K562 (cell line): ENCODE data around the gene ERCC2. TPM values are rescaled to one million over a fixed set of nuclear protein-coding genes. Genes with fewer than 3 reads are reported as not detected.
A peak's percentile ranks its signal among the peaks of the same experiment; 100 is the strongest.

Source experiments
- ATAC-seq: fragments of 200-7000 bp; cut with Tn5 transposase; 3 replicates; pipeline ENCODE4 v1.9.1; 2020; ENCODE audit warnings: moderate library complexity
- BruUV-seq: library from RNA; stranded (reverse); fragments of 400-500 nt; replicated peaks from 2 replicates; lab custom pipeline; 2021; lab: Mats Ljungman, UMichigan
- CTCF ChIA-PET: fragments of 300-600 bp; formaldehyde crosslinking; extraction: SDS; loops from one replicate; lab custom pipeline; 2021; ENCODE audit warnings: low intra/inter-chr PET ratio; lab: Yijun Ruan, JAX
- POLR2A ChIA-PET: fragments of 300-600, 350-650 bp; sonication (Branson Sonifier 250); formaldehyde crosslinking; extraction: SDS; loops from one replicate; lab custom pipeline; 2021; ENCODE audit warnings: antibody characterized with exemption, inconsistent platforms; lab: Yijun Ruan, JAX
- DNase-seq, 4 experiments: peaks; one replicate each; pipeline versions ENCODE4 v3.0.0 to v3.0.0-alpha.2; 2011 to 2018; ENCODE audit warnings: low spot score in 3 of 4, mixed read lengths in 3 of 4; ENCODE audit errors: extremely low read depth in 1 of 4
- FAIRE-seq: peaks from 2 replicates; lab custom pipeline; 2011; peaks lifted over from hg19 to GRCh38; lab: Jason Lieb, UNC
- H2AFZ ChIP-seq: 2 replicates; pipeline ENCODE4 v1.6.0; 2011; ENCODE audit warnings: low read depth, low read length, control low read depth, inconsistent platforms
- H3K27ac ChIP-seq: fragments of 200-600 bp; 3 replicates; pipeline ENCODE4 v1.8.0; 2011; ENCODE audit warnings: low read depth, mild to moderate bottlenecking, control low read depth, inconsistent platforms, low read length, moderate library complexity, mixed read lengths; ENCODE audit errors: extremely low read depth
- H3K27me3 ChIP-seq, 2 experiments: fragments of 300-600 bp in 1 of 2; 2 replicates in 1 of 2; 3 replicates in 1 of 2; pipeline versions ENCODE4 v1.6.0 to v1.8.0; 2011; ENCODE audit warnings: inconsistent platforms in 2 of 2, low read length in 2 of 2, mild to moderate bottlenecking in 1 of 2, mixed read lengths in 1 of 2, moderate library complexity in 1 of 2; ENCODE audit not compliant: control insufficient read depth in 2 of 2, insufficient read depth in 2 of 2
- H3K36me3 ChIP-seq: fragments of 300-600 bp; 3 replicates; pipeline ENCODE4 v1.8.0; 2011; ENCODE audit warnings: mild to moderate bottlenecking, low read length, inconsistent platforms; ENCODE audit not compliant: control insufficient read depth, insufficient read depth
- H3K4me1 ChIP-seq, 2 experiments: fragments of 200-600 bp in 1 of 2; replicated peaks in 1 of 2; 2 replicates in 1 of 2; 3 replicates in 1 of 2; pipeline versions ENCODE4 v1.5.1 to v1.8.0; 2011; ENCODE audit warnings: inconsistent platforms in 2 of 2, low read length in 2 of 2, mild to moderate bottlenecking in 1 of 2, mixed read lengths in 1 of 2, moderate library complexity in 1 of 2; ENCODE audit not compliant: control insufficient read depth in 2 of 2, insufficient read depth in 2 of 2
- H3K4me2 ChIP-seq: 2 replicates; pipeline ENCODE4 v1.6.1; 2011; ENCODE audit warnings: low read length, control low read depth, inconsistent platforms, mixed read lengths; ENCODE audit not compliant: insufficient read depth
- H3K4me3 ChIP-seq: fragments of 200-600 bp; sonication (generic), shearing (Covaris generic); 2 replicates; pipeline ENCODE4 v1.5.1; 2016; ENCODE audit warnings: control low read depth, inconsistent platforms
- H3K79me2 ChIP-seq: fragments of 200-600 bp; 3 replicates; pipeline ENCODE4 v1.8.0; 2011; ENCODE audit warnings: low read length, inconsistent platforms; ENCODE audit not compliant: control insufficient read depth, insufficient read depth
- H3K9ac ChIP-seq, 2 experiments: 2 replicates each; pipeline versions ENCODE4 v1.6.0 to v1.6.1; 2011; ENCODE audit warnings: low read depth in 2 of 2, low read length in 2 of 2, control low read depth in 1 of 2, inconsistent platforms in 1 of 2, mild to moderate bottlenecking in 1 of 2, mixed read lengths in 1 of 2; ENCODE audit not compliant: insufficient read depth in 1 of 2
- H3K9me1 ChIP-seq: one replicate; pipeline ENCODE4 v1.6.0; 2011; ENCODE audit warnings: inconsistent platforms, mild to moderate bottlenecking, low read length, moderate library complexity; ENCODE audit not compliant: control insufficient read depth, insufficient read depth
- H3K9me3 ChIP-seq: replicated peaks from 2 replicates; pipeline ENCODE4 v1.5.1; 2011; ENCODE audit warnings: low read depth, low read length, inconsistent platforms; ENCODE audit not compliant: control insufficient read depth, insufficient read depth
- H4K20me1 ChIP-seq: replicated peaks from 2 replicates; pipeline ENCODE4 v1.6.1; 2011; ENCODE audit warnings: low read length, inconsistent platforms, mixed read lengths; ENCODE audit not compliant: control insufficient read depth, insufficient read depth
- CBFA2T3 ChIP-seq: fragments of 450-650 bp; IDR thresholded peaks from 2 replicates; pipeline ENCODE4 v1.6.1; 2017
- CBX3 ChIP-seq, 2 experiments: IDR thresholded peaks; 1 replicate in 1 of 2; 2 replicates in 1 of 2; pipeline ENCODE4 v1.6.1; 2012; ENCODE audit warnings: inconsistent platforms in 2 of 2, low read length in 2 of 2, borderline replicate concordance in 1 of 2, control low read depth in 1 of 2
- HLTF ChIP-seq: fragments of 450-650 bp; IDR thresholded peaks from 2 replicates; pipeline ENCODE4 v1.6.1; 2016
- ID3 ChIP-seq, 2 experiments: fragments of 250-450 bp in 1 of 2; fragments of 450-650 bp in 1 of 2; sonication (Bioruptor Pico) in 1 of 2; IDR thresholded peaks; 2 replicates each; pipeline versions ENCODE4 v1.6.1 to v1.8.0; 2016 to 2021; ENCODE audit warnings: mild to moderate bottlenecking in 2 of 2, moderate library complexity in 2 of 2, missing compliant biosample characterization in 1 of 2, missing genetic modification characterization in 1 of 2
- POLR2AphosphoS2 ChIP-seq: IDR thresholded peaks from 2 replicates; pipeline ENCODE4 v1.6.1; 2012; ENCODE audit warnings: low read length, improper control_type of control experiment
- POLR2G ChIP-seq: fragments of 200-400 bp; formaldehyde crosslinking; IDR thresholded peaks from 2 replicates; pipeline ENCODE4 v1.6.1; 2017; ENCODE audit warnings: low read depth, mild to moderate bottlenecking, antibody characterized with exemption, low read length, moderate library complexity
- RBFOX2 ChIP-seq: fragments of 200-400 bp; formaldehyde crosslinking; IDR thresholded peaks from 2 replicates; pipeline ENCODE4 v1.6.1; 2017; ENCODE audit warnings: low read depth, mild to moderate bottlenecking, low read length, moderate library complexity
- SLC30A9 ChIP-seq: fragments of 250-450 bp; sonication (Bioruptor Pico); IDR thresholded peaks from 2 replicates; pipeline ENCODE4 v1.8.0; 2022; ENCODE audit warnings: mild to moderate bottlenecking, moderate library complexity
- SOX6 ChIP-seq: fragments of 450-650 bp; IDR thresholded peaks from 2 replicates; pipeline ENCODE4 v1.6.1; 2014; ENCODE audit warnings: mild to moderate bottlenecking
- ZBTB49 ChIP-seq: sonication (generic); formaldehyde crosslinking; IDR thresholded peaks from 2 replicates; pipeline ENCODE4 v1.8.0; 2022; ENCODE audit warnings: missing genetic modification reagents, mild to moderate bottlenecking, borderline replicate concordance
- ZNF174 ChIP-seq: fragments of 250-450 bp; sonication (Bioruptor Pico); IDR thresholded peaks from 2 replicates; pipeline ENCODE4 v1.4.0; 2020; ENCODE audit warnings: mild to moderate bottlenecking
- ZNF232 ChIP-seq: sonication (generic); formaldehyde crosslinking; IDR thresholded peaks from 2 replicates; pipeline ENCODE4 v1.8.0; 2022; ENCODE audit warnings: mild to moderate bottlenecking, missing genetic modification reagents
- ZNF830 ChIP-seq: fragments of 250-450 bp; sonication (Bioruptor Pico); IDR thresholded peaks from 2 replicates; pipeline ENCODE4 v1.5.0; 2021; ENCODE audit warnings: mild to moderate bottlenecking
- WGBS: fragments of 100-300 bp; shearing (Covaris generic); methylation state at CpG from one replicate; pipeline ENCODE4 v1.1.6; 2016; ENCODE audit warnings: low coverage, mixed read lengths; ENCODE audit not compliant: insufficient coverage; ENCODE audit errors: missing lambda C conversion rate; 5-methylcytosine and 5-hydroxymethylcytosine counted together
- in situ Hi-C: fragments of 300-500 bp; cut with MboI; formaldehyde crosslinking; loops from 4 replicates; pipeline ENCODE4 v1.15.0; 2018; ENCODE audit warnings: inconsistent platforms, mixed read lengths
- intact Hi-C: fragments of 100-400 bp; cut with micrococcal nuclease; formaldehyde crosslinking; loops from 2 replicates; pipeline ENCODE4 v1.14.2; 2022
- polyA plus RNA-seq, 8 experiments: library from polyadenylated mRNA; depleted of rRNA in 4 of 8; stranded (reverse) in 5 of 8; unstranded in 3 of 8; fragments of >200 nt; fragmentation: Nextera tagmentation in 2 of 8; fragmentation: Illumina TruSeq in 1 of 8; extraction: Ambion mirVana in 2 of 8; extraction: Trizol in 1 of 8; gene quantifications; 2 replicates each; pipeline versions ENCODE4 v1.2.1 to v1.2.3, GENCODE V29; 2011 to 2014; ENCODE audit warnings: inconsistent platforms in 1 of 8, missing spikeins in 1 of 8
- total RNA-seq, 7 experiments: library from RNA; depleted of rRNA in 6 of 7; stranded (reverse); fragments of >200 nt in 6 of 7; fragmentation: Illumina TruSeq in 2 of 7; extraction: Trizol in 2 of 7; gene quantifications; 2 replicates each; pipeline versions ENCODE4 v1.2.1 to v1.2.3, GENCODE V29; 2011 to 2021; ENCODE audit warnings: low replicate concordance in 1 of 7

Gene ERCC2
- total and polyA plus RNA-seq, 9 of the 15 experiments (the other 6 are each of a cell fraction or from before 2014, with no cell fraction given) = 2.2 to 55.9 (median 23.4) TPM

- 0 out of 4 replicates have a peak overlapping the region, but pooled peaks of 1 of the 2 experiments have one; percentile 2 for H3K9ac ChIP-seq
- FAIRE-seq (no peak), ATAC-seq (no peak), DNase-seq (no peak)
- no peak overlapping the region for H3K4me2 ChIP-seq
- 0 out of 2 replicates have a peak, but pooled peaks cover 3% of the 10 kb centered on the region for H4K20me1 ChIP-seq
- in situ Hi-C loops = no loop called here
- no peak overlapping the region; the same call in 2 of the 3 replicates for H3K27ac ChIP-seq
- ChIA-PET CTCF (no interaction called here), POLR2A (no interaction called here)
- no peaks in the 10 kb centered on the region for H3K9me1 ChIP-seq
- no peaks in the 10 kb centered on the region for H3K27me3 ChIP-seq
- H3K9me3 ChIP-seq = no peaks in the 10 kb centered on the region
- BruUV-seq = no TSS peak
- H3K36me3 ChIP-seq = peaks cover 68% of the 10 kb centered on the region; the same call in 2 of the 3 replicates
- intact Hi-C loops = no loop called here
- H3K4me3 ChIP-seq = no peak overlapping the region
- H2AFZ ChIP-seq = no peak overlapping the region
- TF ChIP-seq RBFOX2 (peak; percentile 53), CBX3 (IDR thresholded peaks at IDR 0.05; ENCODE audit: borderline replicate concordance in 1 of 2, low read length in 2 of 2) (no peak), POLR2G (peak; percentile 31)
- H3K4me1 ChIP-seq = peaks cover 0 to 31% of the 10 kb centered on the region in 2 experiments; a peak in 2 of 5 replicates
- no peaks in the 10 kb centered on the region for H3K79me2 ChIP-seq
- WGBS = 92% methylated on average over 15 of the region's 16 CpGs
These were observed 8.1 kb downstream of the ERCC2 start for GRCh38 chr19:45362291-45362690.

DNA sequence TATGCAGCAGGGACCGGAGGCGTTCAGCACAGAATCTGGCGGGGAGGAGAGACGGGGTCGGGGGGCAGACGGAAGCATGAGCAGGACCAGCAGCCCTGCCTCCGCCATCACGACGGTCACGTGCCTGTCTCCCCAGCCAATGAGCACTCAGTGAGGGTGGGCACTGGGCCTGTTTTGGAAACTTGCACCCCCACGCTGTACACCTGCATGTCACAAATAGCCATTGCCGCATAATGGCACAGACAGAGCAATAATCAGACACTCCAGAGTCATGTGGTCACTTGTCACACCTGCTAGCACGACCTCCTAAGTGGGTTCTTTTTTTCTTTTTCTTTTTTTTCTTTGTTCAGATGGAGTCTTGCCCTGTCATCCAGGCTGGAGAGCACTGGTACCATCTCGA lies 8.8 kb downstream of the ERCC2 start:
- ChIA-PET CTCF (no interaction called here), POLR2A (interaction anchor here (0.5 kb wide), 1 partner anchor 42 kb away, joined by 3 read pairs; no protein-coding TSS in a partner anchor)
- DNase-seq (no peak), ATAC-seq (no peak), FAIRE-seq (no peak)
- H3K27me3 ChIP-seq = no peaks in the 10 kb centered on the region
- no peak overlapping the region for H3K9ac ChIP-seq
- peaks cover 75% of the 10 kb centered on the region; the same call in 2 of the 3 replicates for H3K36me3 ChIP-seq
- 91% methylated on average over 14 of the region's 14 CpGs for WGBS
- H3K9me3 ChIP-seq = no peaks in the 10 kb centered on the region
- no TSS peak for BruUV-seq
- no peaks in the 10 kb centered on the region for H3K79me2 ChIP-seq
- no peak overlapping the region for H3K27ac ChIP-seq
- H3K4me1 ChIP-seq = peaks cover 0 to 37% of the 10 kb centered on the region in 2 experiments; a peak in 2 of 5 replicates
- H3K4me2 ChIP-seq = no peak overlapping the region
- H4K20me1 ChIP-seq = 0 out of 2 replicates have a peak, but pooled peaks cover 3% of the 10 kb centered on the region
- intact Hi-C loops (no loop called here), in situ Hi-C loops (no loop called here)
- H2AFZ ChIP-seq = no peak overlapping the region
- H3K9me1 ChIP-seq = no peaks in the 10 kb centered on the region
- H3K4me3 ChIP-seq = no peak overlapping the region
- TF ChIP-seq POLR2AphosphoS2 (no peak), SOX6 (no peak), SLC30A9 (CRISPR knock-in tag) (no peak), ID3 (CRISPR knock-in tag; IDR thresholded peaks at IDR 0.05) (no peak), ID3 (tag; IDR thresholded peaks at IDR 0.05) (no peak), ZNF232 (no peak), ZBTB49 (no peak), ZNF174 (CRISPR knock-in tag) (no peak), ZNF830 (CRISPR knock-in tag) (no peak), HLTF (no peak), CBFA2T3 (no peak)
